Left ventricle myocardium inferior (tissue), 1 donor: ENCODE results near the gene SLC2A4RG. TPM values are rescaled to one million over a fixed set of nuclear protein-coding genes. Genes with fewer than 3 reads are reported as not detected.
A peak's percentile ranks its signal among the peaks of the same experiment; 100 is the strongest.

Source experiments
- DNase-seq: peaks from one replicate; pipeline ENCODE4 v3.0.0-alpha.2; 2020
- H3K27ac ChIP-seq: fragments of 200-600 bp; replicated peaks from 2 replicates; pipeline ENCODE4 v1.8.0; 2021
- H3K27me3 ChIP-seq: fragments of 200-600 bp; 2 replicates; pipeline ENCODE4 v1.8.0; 2021; ENCODE audit warnings: low read depth
- H3K36me3 ChIP-seq: fragments of 200-600 bp; 2 replicates; pipeline ENCODE4 v1.8.0; 2021
- H3K4me1 ChIP-seq: fragments of 200-600 bp; 2 replicates; pipeline ENCODE4 v1.8.0; 2021
- H3K4me3 ChIP-seq: fragments of 200-600 bp; 2 replicates; pipeline ENCODE4 v1.8.0; 2021; ENCODE audit warnings: mild to moderate bottlenecking, moderate library complexity
- H3K9me3 ChIP-seq: fragments of 200-600 bp; replicated peaks from 2 replicates; pipeline ENCODE4 v1.8.0; 2021
- CTCF ChIP-seq: fragments of 200-600 bp; IDR thresholded peaks from 2 replicates; pipeline ENCODE4 v1.8.0; 2021; ENCODE audit warnings: antibody characterized with exemption, mild to moderate bottlenecking, borderline replicate concordance
- intact Hi-C: fragments of 100-400 bp; cut with micrococcal nuclease; formaldehyde crosslinking; loops from one replicate; pipeline ENCODE4 v1.11.0; 2022
- total RNA-seq: library from RNA; stranded (reverse); fragmentation: NEBNext Ultra II Directional; extraction: Animal tissue kit (Norgen Biotek cat#: 25700); gene quantifications from one replicate; pipeline ENCODE4 v1.2.1, GENCODE V29; 2021
- donor health status: DM: no; HTN: yes; CAD: no; lungs with severe emphysema.

SLC2A4RG gene
- total RNA-seq, 1 donor from 2014 or later, result 79.2 TPM

- H3K36me3 ChIP-seq, result peaks cover 47% of the 10 kb centered on the region
- intact Hi-C loops, result no loop called here
These were observed 34.8 kb upstream of the SLC2A4RG start for GRCh38 chr20:63704749-63705117.

GRCh38 chr20:63705232-63706026 is 34.1 kb upstream of the SLC2A4RG start:
- H3K4me3 ChIP-seq, result no peak overlapping the region
- intact Hi-C loops, result no loop called here
- DNase-seq, result no peak
- H3K9me3 ChIP-seq, result no peaks in the 10 kb centered on the region
- peaks cover 48% of the 10 kb centered on the region for H3K4me1 ChIP-seq
- H3K27me3 ChIP-seq, result no peaks in the 10 kb centered on the region
- no peak overlapping the region for H3K27ac ChIP-seq
- peaks cover 50% of the 10 kb centered on the region for H3K36me3 ChIP-seq
- no peak for TF ChIP-seq CTCF

More at GRCh38 chr20:63704749-63705117, 34.8 kb upstream of the SLC2A4RG start:
- Histone ChIP-seq H3K4me3 (no peak overlapping the region), H3K9me3 (no peaks in the 10 kb centered on the region), H3K4me1 (peaks cover 55% of the 10 kb centered on the region), H3K27ac (no peak overlapping the region), H3K27me3 (no peaks in the 10 kb centered on the region)
- no peak for DNase-seq
- no peak for TF ChIP-seq CTCF

GRCh38 chr20:63706027-63706695 is 33.4 kb upstream of the SLC2A4RG start:
- peaks cover 56% of the 10 kb centered on the region for H3K36me3 ChIP-seq
- H3K4me3 ChIP-seq, result peak overlapping the region; percentile 96
- peak overlapping the region; percentile 96 for H3K27ac ChIP-seq
- H3K4me1 ChIP-seq, result peaks cover 45% of the 10 kb centered on the region
- no peaks in the 10 kb centered on the region for H3K9me3 ChIP-seq
- no peaks in the 10 kb centered on the region for H3K27me3 ChIP-seq
- no peak for DNase-seq
- intact Hi-C loops, result no loop called here
- no peak for TF ChIP-seq CTCF

GRCh38 chr20:63706852-63707557 is 32.6 kb upstream of the SLC2A4RG start:
- Histone ChIP-seq H3K27me3 (no peaks in the 10 kb centered on the region), H3K36me3 (peaks cover 65% of the 10 kb centered on the region), H3K9me3 (peaks cover 2% of the 10 kb centered on the region), H3K4me1 (peaks cover 39% of the 10 kb centered on the region), H3K27ac (peak overlapping the region; percentile 96), H3K4me3 (peak overlapping the region; percentile 96)
- intact Hi-C loops, result no loop called here
- no peak for DNase-seq
- TF ChIP-seq CTCF, result no peak

GRCh38 chr20:63707558-63708300 is 31.8 kb upstream of the SLC2A4RG start, which contains the start of the genes ARFRP1 and ZGPAT:
TSS of gene ARFRP1 (minus strand) at chr20:63707976. CDS start at chr20:63707091, 885 bp downstream.
TSS of gene ZGPAT (plus strand) at chr20:63708039. CDS start at chr20:63708581, 542 bp downstream.
- intact Hi-C loops, result no loop called here
- H3K9me3 ChIP-seq, result peaks cover 5% of the 10 kb centered on the region
- peak within 1 kb of the TSS; percentile 96 for H3K4me3 ChIP-seq
- no peak for TF ChIP-seq CTCF
- H3K36me3 ChIP-seq, result peaks cover 72% of the 10 kb centered on the region
- H3K27ac ChIP-seq, result peak within 1 kb of the TSS; percentile 96
- DNase-seq, result peak; percentile 92
- no peaks in the 10 kb centered on the region for H3K27me3 ChIP-seq
- peaks cover 39% of the 10 kb centered on the region for H3K4me1 ChIP-seq
